Measurements from ENCODE around the gene ABLIM2.

Gene ABLIM2

GRCh38 chr4:8192748-8193738 is 34.4 kb upstream of the ABLIM2 start:
- DNase-seq, result no peak

GRCh38 chr4:8191136-8191747 is 32.6 kb upstream of the ABLIM2 start:
- DNase-seq, result no peak

GRCh38 chr4:8189551-8190466 is 31.2 kb upstream of the ABLIM2 start:
- no peak for DNase-seq

GRCh38 chr4:8188743-8189550 is 30.3 kb upstream of the ABLIM2 start:
- no peak for DNase-seq

- no peak for DNase-seq
Measured at GRCh38 chr4:8188085-8188484, 29.5 kb upstream of the ABLIM2 start.

- no peak for DNase-seq
Measured at GRCh38 chr4:8185930-8186329, 27.3 kb upstream of the ABLIM2 start.

GRCh38 chr4:8185295-8185694 is 26.7 kb upstream of the ABLIM2 start:
- no peak for DNase-seq

- DNase-seq, result no peak
Measured at GRCh38 chr4:8184061-8184460, 25.4 kb upstream of the ABLIM2 start.

- DNase-seq, result no peak
Measured at GRCh38 chr4:8182858-8183725, 24.5 kb upstream of the ABLIM2 start.

GRCh38 chr4:8182294-8182693 is 23.7 kb upstream of the ABLIM2 start:
- no peak for DNase-seq

- DNase-seq, result no peak
Measured at GRCh38 chr4:8181844-8182243, 23.2 kb upstream of the ABLIM2 start.

GRCh38 chr4:8181119-8181518 is 22.5 kb upstream of the ABLIM2 start:
- DNase-seq, result no peak

GRCh38 chr4:8180310-8181093 is 21.9 kb upstream of the ABLIM2 start:
- DNase-seq, result no peak

GRCh38 chr4:8179771-8180170 is 21.2 kb upstream of the ABLIM2 start:
- DNase-seq, result no peak

GRCh38 chr4:8179074-8179473 is 20.5 kb upstream of the ABLIM2 start:
- DNase-seq, result no peak

- no peak for DNase-seq
Measured at GRCh38 chr4:8177956-8178355, 19.3 kb upstream of the ABLIM2 start.

- DNase-seq, result no peak
Measured at GRCh38 chr4:8177552-8177951, 18.9 kb upstream of the ABLIM2 start.

GRCh38 chr4:8176547-8177399 is 18.2 kb upstream of the ABLIM2 start:
- peak; percentile 31 to 38 for DNase-seq

- no peak for DNase-seq
Measured at GRCh38 chr4:8175686-8176085, 17.1 kb upstream of the ABLIM2 start.
